ENCODE results near the gene DNAJC15.

DNA sequence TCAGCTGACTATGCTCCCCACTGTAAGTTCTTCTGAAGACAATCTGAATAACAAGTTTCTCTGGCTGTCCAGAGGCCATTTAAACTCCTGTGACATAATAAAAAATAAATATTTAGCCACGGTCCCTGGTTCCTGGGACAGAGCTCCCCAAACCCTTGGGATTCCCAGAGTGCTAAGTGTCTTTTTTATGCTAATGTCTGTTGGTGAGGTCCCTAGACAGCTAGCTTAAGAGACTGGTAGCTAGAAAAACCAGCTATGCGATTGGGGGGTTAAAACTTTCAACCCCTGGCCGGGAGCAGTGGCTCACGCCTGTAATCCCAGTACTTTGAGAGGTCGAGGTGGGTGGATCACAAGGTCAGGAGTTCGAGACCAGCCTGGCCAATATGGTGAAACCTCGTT, 37.2 kb upstream of the DNAJC15 start:
- TF ChIP-seq POLR2AphosphoS5 (IDR thresholded peaks at IDR 0.05; ENCODE audit: low read depth, low read length) (no peak), RFX5 (IDR thresholded peaks at IDR 0.05; ENCODE audit: borderline replicate concordance, low read depth, low read length) (no peak), CEBPB (IDR thresholded peaks at IDR 0.05; ENCODE audit: low read depth, low read length) (no peak), RAD21 (IDR thresholded peaks at IDR 0.05 in 1 of 2, conservative IDR thresholded peaks at IDR 0.05 in 1 of 2; ENCODE audit: low read depth in 2 of 2, low read length in 2 of 2) (no peak), CHD1 (IDR thresholded peaks at IDR 0.05; ENCODE audit: low read depth, low read length) (no peak)
- TF ChIP-seq, protein P1, sequence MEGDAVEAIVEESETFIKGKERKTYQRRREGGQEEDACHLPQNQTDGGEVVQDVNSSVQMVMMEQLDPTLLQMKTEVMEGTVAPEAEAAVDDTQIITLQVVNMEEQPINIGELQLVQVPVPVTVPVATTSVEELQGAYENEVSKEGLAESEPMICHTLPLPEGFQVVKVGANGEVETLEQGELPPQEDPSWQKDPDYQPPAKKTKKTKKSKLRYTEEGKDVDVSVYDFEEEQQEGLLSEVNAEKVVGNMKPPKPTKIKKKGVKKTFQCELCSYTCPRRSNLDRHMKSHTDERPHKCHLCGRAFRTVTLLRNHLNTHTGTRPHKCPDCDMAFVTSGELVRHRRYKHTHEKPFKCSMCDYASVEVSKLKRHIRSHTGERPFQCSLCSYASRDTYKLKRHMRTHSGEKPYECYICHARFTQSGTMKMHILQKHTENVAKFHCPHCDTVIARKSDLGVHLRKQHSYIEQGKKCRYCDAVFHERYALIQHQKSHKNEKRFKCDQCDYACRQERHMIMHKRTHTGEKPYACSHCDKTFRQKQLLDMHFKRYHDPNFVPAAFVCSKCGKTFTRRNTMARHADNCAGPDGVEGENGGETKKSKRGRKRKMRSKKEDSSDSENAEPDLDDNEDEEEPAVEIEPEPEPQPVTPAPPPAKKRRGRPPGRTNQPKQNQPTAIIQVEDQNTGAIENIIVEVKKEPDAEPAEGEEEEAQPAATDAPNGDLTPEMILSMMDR (IDR thresholded peaks at IDR 0.05; ENCODE audit: control extremely low read depth in 1 of 3, insufficient read depth in 1 of 3, low read depth in 1 of 3, low read length in 3 of 3), result no peak
- TF ChIP-seq, protein P2, sequence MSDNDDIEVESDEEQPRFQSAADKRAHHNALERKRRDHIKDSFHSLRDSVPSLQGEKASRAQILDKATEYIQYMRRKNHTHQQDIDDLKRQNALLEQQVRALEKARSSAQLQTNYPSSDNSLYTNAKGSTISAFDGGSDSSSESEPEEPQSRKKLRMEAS (IDR thresholded peaks at IDR 0.05), result no peak
